Heart left ventricle (tissue), 16 donors: Measurements from ENCODE around the gene FZR1. TPM values are rescaled to one million over a fixed set of nuclear protein-coding genes. Genes with fewer than 3 reads are reported as not detected.

ENCODE experiments used
- ATAC-seq, 4 donors: fragments of 200-7000 bp; cut with Tn5 transposase; one replicate each; pipeline ENCODE4 v1.9.1; 2020 to 2022; ENCODE audit warnings: moderate library complexity in 4 of 4, mild to moderate bottlenecking in 3 of 4, moderate number of reproducible peaks in 1 of 4
- DNase-seq, 5 donors: peaks; one replicate each; pipeline ENCODE4 v3.0.0-alpha.2; 2020
- H3K27ac ChIP-seq, 12 donors: fragments of 200-600 bp; sonication (generic) in 4 of 12; one replicate each; pipeline versions ENCODE4 v1.5.0 to v1.8.0; 2016 to 2022; ENCODE audit warnings: mild to moderate bottlenecking in 2 of 12
- H3K27me3 ChIP-seq, 9 donors: fragments of 200-600 bp; sonication (generic) in 2 of 9; one replicate each; pipeline versions ENCODE4 v1.5.1 to v1.8.0; 2016 to 2022; ENCODE audit warnings: mild to moderate bottlenecking in 3 of 9
- H3K36me3 ChIP-seq, 9 donors: fragments of 200-600 bp; sonication (generic) in 2 of 9; one replicate each; pipeline versions ENCODE4 v1.5.0 to v1.8.0; 2018 to 2022; ENCODE audit warnings: mild to moderate bottlenecking in 2 of 9
- H3K4me1 ChIP-seq, 12 donors: fragments of 200-600 bp; sonication (generic) in 4 of 12; one replicate each; pipeline versions ENCODE4 v1.5.0 to v1.8.0; 2016 to 2022; ENCODE audit warnings: mild to moderate bottlenecking in 3 of 12
- H3K4me3 ChIP-seq, 12 donors: fragments of 200-600 bp; sonication (generic) in 4 of 12; one replicate each; pipeline versions ENCODE4 v1.5.0 to v1.8.0; 2017 to 2022; ENCODE audit warnings: mild to moderate bottlenecking in 9 of 12, moderate library complexity in 4 of 12
- H3K9me3 ChIP-seq, 12 donors: fragments of 200-600 bp; sonication (generic) in 4 of 12; one replicate each; pipeline versions ENCODE4 v1.5.0 to v1.8.0; 2016 to 2022; ENCODE audit warnings: mild to moderate bottlenecking in 1 of 12
- POLR2A ChIP-seq, 2 donors: fragments of 450-650 bp; IDR thresholded peaks; one replicate each; pipeline ENCODE4 v1.6.1; 2017; ENCODE audit warnings: antibody characterized with exemption in 2 of 2, mild to moderate bottlenecking in 2 of 2, moderate library complexity in 2 of 2
- WGBS, 4 donors: extraction: QIAGEN DNeasy Blood & Tissue Kit in 2 of 4; methylation state at CpG; one replicate each; pipeline versions ENCODE4 v1.1.5 to v1.1.7; 2013 to 2018; 5-methylcytosine and 5-hydroxymethylcytosine counted together
- intact Hi-C, 10 donors: fragments of 100-400 bp; cut with DNase I; formaldehyde crosslinking; loops; one replicate each; pipeline versions ENCODE4 v1.11.1 to v1.14.2; 2022
- polyA plus RNA-seq, 2 donors: library from polyadenylated mRNA; stranded (reverse); fragments of 200-250 nt; gene quantifications; one replicate each; pipeline ENCODE4 v1.2.3, GENCODE V29; 2013
- total RNA-seq, 9 donors: library from RNA; depleted of rRNA in 2 of 9; stranded (reverse); fragments of >200 nt in 2 of 9; fragmentation: NEBNext Ultra II Directional in 3 of 9; extraction: Animal tissue kit (Norgen Biotek cat#: 25700) in 3 of 9; gene quantifications; one replicate each; pipeline versions ENCODE4 v1.1.0 to v1.2.4, GENCODE V29; 2016 to 2023
- TF ChIP-seq, protein P1 (sequence below), 12 donors: fragments of 200-600 bp; sonication (generic) in 4 of 12; IDR thresholded peaks; one replicate each; pipeline versions ENCODE4 v1.5.0 to v1.8.0; 2018 to 2022; ENCODE audit warnings: antibody characterized with exemption in 12 of 12, mild to moderate bottlenecking in 5 of 12
- donor health status: ischemic (EF 13 %, LVEDD 7.1; RV severe dilation, severe dysfunction).
- donor health status: healthy with polysubstance abuse.
- donor health status: DM: no; HTN: yes; CAD: no.
- donor health status: DM: no; HTN: no; CAD: no.
- donor health status: ischemic (EF 25% LVEDD 6.9; RV normal size, moderate dysfunction).
- donor health status: ischemic (EF 25% LVEDD 5.7; RV mildly dilated, moderate dysfunction).
- donor health status: healthy.
- donor health status: DM: yes; HTN: yes; CAD: no.
- donor health status: ischemic (EF 35%, LVEDD 5.7; RV mildly dilated, moderate dysfunction).
- donor health status: nonischemic (EF 11% LVEDD 7.7; RV severe dilation, severe dysfunction).
- donor health status: DM: yes; HTN: yes; CAD: no.
- donor health status: PGD.
- donor health status: ischemic (EF 29% LVEDD 5.4; RV normal size, mild dysfunction).
- donor health status: nonischemic (EF 23%, LVEDD 6.1; RV moderate dilation, normal function).

Gene FZR1
- total and polyA plus RNA-seq, 11 donors = 13.9 to 41.0 (median 23.5) TPM

DNA sequence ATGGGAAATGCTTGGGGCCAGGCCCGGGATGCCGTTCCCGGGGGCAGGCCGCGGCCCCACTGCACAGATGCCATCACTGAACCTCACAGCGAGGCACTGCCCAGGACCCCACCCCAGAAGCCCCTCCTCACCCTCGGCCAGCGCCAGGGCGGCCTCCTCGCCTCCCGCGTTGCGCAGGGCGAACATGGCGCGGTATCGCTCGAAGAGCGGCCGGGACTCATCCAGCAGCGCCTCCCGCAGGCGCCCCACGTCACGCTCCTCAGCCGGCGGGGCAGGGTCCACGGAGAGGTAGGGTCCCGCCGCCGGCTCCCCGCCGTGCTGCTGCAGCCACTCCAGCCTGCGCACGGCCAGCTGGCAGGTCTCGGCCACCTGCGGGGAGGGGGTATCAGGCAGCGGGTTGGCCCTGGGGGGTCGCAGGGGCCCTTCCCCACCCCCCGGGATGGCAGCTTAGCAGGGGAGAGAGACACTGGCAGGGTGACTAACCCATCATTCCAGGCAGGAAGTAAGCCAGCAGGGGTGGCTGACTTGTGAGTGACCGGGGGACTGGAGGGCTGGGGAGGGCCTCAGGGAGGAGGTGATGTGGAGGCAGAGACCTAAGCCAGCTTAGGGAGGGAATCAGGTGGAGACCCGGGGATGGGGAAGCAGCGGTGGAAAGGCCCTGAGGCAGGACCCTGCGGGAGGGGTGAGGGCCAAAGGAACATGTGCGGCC is 13.8 kb upstream of the FZR1 start:
- H3K27me3 ChIP-seq = no peaks in the 10 kb centered on the region
- 90 to 95% (median 93%) methylated on average over 12 to 45 of the region's 45 CpGs for WGBS, 4 donors

DNA sequence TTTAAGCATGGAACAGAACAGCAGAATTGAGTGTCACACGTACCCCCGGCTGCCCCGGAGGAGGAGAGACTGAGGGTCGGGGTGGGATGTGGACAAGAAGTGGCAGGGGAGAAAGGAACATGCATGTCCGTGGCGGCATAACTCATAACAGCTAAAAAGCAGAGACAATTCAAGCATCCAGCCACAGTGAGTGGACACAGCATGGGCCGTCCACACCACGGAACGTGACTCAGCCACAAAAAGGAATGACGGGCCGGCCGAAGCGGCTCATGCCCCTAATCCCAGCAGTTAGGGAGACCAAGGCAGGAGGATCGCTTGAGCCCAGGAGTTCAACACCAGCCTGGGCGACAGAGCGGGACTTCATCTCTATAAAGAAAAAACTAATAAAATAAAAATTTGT is 13.2 kb upstream of the FZR1 start:
- ATAC-seq (no peak), DNase-seq (no peak)
- intact Hi-C loops = no loop called here
- Histone ChIP-seq H3K27ac (no peak overlapping the region), H3K27me3 (no peaks in the 10 kb centered on the region), H3K4me1 (no peaks in the 10 kb centered on the region), H3K36me3 (peaks cover 0 to 58% (median 49%) of the 10 kb centered on the region in 9 donors), H3K4me3 (no peak overlapping the region), H3K9me3 (no peaks in the 10 kb centered on the region)
- no peak for TF ChIP-seq POLR2A (IDR thresholded peaks at IDR 0.05)
- TF ChIP-seq, protein P1, sequence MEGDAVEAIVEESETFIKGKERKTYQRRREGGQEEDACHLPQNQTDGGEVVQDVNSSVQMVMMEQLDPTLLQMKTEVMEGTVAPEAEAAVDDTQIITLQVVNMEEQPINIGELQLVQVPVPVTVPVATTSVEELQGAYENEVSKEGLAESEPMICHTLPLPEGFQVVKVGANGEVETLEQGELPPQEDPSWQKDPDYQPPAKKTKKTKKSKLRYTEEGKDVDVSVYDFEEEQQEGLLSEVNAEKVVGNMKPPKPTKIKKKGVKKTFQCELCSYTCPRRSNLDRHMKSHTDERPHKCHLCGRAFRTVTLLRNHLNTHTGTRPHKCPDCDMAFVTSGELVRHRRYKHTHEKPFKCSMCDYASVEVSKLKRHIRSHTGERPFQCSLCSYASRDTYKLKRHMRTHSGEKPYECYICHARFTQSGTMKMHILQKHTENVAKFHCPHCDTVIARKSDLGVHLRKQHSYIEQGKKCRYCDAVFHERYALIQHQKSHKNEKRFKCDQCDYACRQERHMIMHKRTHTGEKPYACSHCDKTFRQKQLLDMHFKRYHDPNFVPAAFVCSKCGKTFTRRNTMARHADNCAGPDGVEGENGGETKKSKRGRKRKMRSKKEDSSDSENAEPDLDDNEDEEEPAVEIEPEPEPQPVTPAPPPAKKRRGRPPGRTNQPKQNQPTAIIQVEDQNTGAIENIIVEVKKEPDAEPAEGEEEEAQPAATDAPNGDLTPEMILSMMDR (IDR thresholded peaks at IDR 0.05) = no peak
- 93 to 97% (median 95%) methylated on average over 16 of the region's 16 CpGs for WGBS, 4 donors

More for the DNA sequence above, 13.8 kb upstream of the FZR1 start:
- H3K36me3 ChIP-seq = peaks cover 0 to 56% (median 49%) of the 10 kb centered on the region in 9 donors
- H3K4me3 ChIP-seq = no peak overlapping the region
- H3K9me3 ChIP-seq = no peaks in the 10 kb centered on the region
- H3K27ac ChIP-seq = no peak overlapping the region
- no peak for DNase-seq
- TF ChIP-seq, protein P1 (IDR thresholded peaks at IDR 0.05) = no peak
- TF ChIP-seq POLR2A (IDR thresholded peaks at IDR 0.05) = no peak
- intact Hi-C loops = no loop called here
- ATAC-seq = no peak
- no peaks in the 10 kb centered on the region for H3K4me1 ChIP-seq

DNA sequence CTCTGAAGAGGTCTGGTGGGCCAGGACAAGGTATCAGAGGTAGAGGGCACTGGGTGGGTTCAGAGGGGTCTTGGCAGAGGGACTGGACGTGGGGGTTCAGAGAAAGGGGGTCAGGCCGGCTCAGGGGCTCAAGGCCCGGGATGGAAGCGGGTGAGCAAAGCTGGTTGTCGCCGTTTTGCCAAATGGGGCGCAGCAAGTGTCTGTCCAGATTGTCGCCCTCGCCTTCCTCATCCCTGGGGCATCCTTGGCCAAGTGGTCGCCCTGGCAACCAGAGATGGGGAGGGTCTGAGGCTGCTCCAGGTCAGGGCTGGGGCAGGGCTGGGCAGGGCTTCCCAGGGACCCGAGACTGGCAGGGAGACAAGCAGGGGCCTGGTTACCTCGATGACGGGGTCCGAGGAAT is 12.5 kb upstream of the FZR1 start:
- 92 to 96% (median 95%) methylated on average over 13 to 14 of the region's 14 CpGs for WGBS, 4 donors
- Histone ChIP-seq H3K4me3 (no peak overlapping the region), H3K27me3 (no peaks in the 10 kb centered on the region), H3K4me1 (no peaks in the 10 kb centered on the region), H3K27ac (no peak overlapping the region), H3K36me3 (peaks cover 0 to 58% (median 49%) of the 10 kb centered on the region in 9 donors), H3K9me3 (no peaks in the 10 kb centered on the region)
- intact Hi-C loops = no loop called here
- ATAC-seq (no peak), DNase-seq (no peak)
- TF ChIP-seq, protein P1 (IDR thresholded peaks at IDR 0.05) = no peak
- TF ChIP-seq POLR2A (IDR thresholded peaks at IDR 0.05) = no peak

DNA sequence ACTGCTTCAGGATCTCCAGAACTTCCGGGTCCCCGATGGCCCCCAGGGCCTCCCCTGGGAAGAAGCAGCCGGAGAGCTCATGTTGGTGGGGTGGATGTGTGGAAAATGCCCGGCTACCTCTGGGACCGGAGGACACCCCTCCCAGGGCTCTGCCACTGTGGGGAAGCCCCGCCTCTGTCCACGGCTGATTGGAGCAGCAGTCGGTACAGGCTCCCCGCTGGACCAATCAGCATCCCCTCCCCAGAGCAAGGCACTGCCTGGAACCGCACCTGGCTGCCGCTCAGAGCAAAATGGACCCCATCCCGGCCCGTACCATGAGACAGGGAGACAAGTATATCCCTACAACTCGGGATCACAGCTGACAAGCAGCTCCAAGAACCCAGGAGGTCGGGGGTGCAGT is 12.1 kb upstream of the FZR1 start:
- Histone ChIP-seq H3K4me1 (peaks cover 0 to 4% (median 1%) of the 10 kb centered on the region in 12 donors), H3K27me3 (no peaks in the 10 kb centered on the region), H3K36me3 (peaks cover 0 to 58% (median 49%) of the 10 kb centered on the region in 9 donors), H3K27ac (no peak overlapping the region), H3K9me3 (no peaks in the 10 kb centered on the region), H3K4me3 (no peak overlapping the region)
- DNase-seq = no peak
- TF ChIP-seq, protein P1 (IDR thresholded peaks at IDR 0.05) = no peak
- no peak for TF ChIP-seq POLR2A (IDR thresholded peaks at IDR 0.05)
- intact Hi-C loops = no loop called here
- 83 to 93% (median 86%) methylated on average over 8 to 15 of the region's 15 CpGs for WGBS, 4 donors
- ATAC-seq = peak in 3 of 4 donors; percentile 16 to 43 (median 33)
